Right lobe of liver (tissue), 6 donors: Measurements from ENCODE around the gene SEMA7A. TPM values are rescaled to one million over a fixed set of nuclear protein-coding genes. Genes with fewer than 3 reads are reported as not detected.

Source experiments
- ATAC-seq, 4 donors: fragments of 200-7000 bp; cut with Tn5 transposase; one replicate each; pipeline ENCODE4 v1.9.1; 2020; ENCODE audit warnings: mild to moderate bottlenecking in 4 of 4, moderate library complexity in 4 of 4
- DNase-seq, 3 donors: peaks; one replicate each; pipeline ENCODE4 v3.0.0-alpha.2; 2020
- H3K27ac ChIP-seq, 3 donors: fragments of 200-600 bp; one replicate each; pipeline ENCODE4 v1.8.0; 2022
- H3K27me3 ChIP-seq, 2 donors: fragments of 200-600 bp; one replicate each; pipeline ENCODE4 v1.8.0; 2022
- H3K36me3 ChIP-seq, 4 donors: fragments of 200-600 bp; sonication (generic) in 1 of 4; one replicate each; pipeline versions ENCODE4 v1.5.1 to v1.8.0; 2017 to 2022; ENCODE audit warnings: control low read depth in 1 of 4
- H3K4me1 ChIP-seq, 4 donors: fragments of 200-600 bp; sonication (generic) in 1 of 4; one replicate each; pipeline versions ENCODE4 v1.5.1 to v1.8.0; 2017 to 2022; ENCODE audit warnings: control low read depth in 1 of 4
- H3K4me3 ChIP-seq, 3 donors: fragments of 200-600 bp; one replicate each; pipeline ENCODE4 v1.8.0; 2022
- H3K9me3 ChIP-seq, 4 donors: fragments of 200-600 bp; sonication (generic) in 1 of 4; one replicate each; pipeline versions ENCODE4 v1.5.1 to v1.8.0; 2017 to 2022; ENCODE audit warnings: control low read depth in 1 of 4
- POLR2A ChIP-seq: fragments of 450-650 bp; IDR thresholded peaks from one replicate; pipeline ENCODE4 v1.6.1; 2017; ENCODE audit warnings: antibody characterized with exemption, mild to moderate bottlenecking
- WGBS: methylation state at CpG from one replicate; pipeline ENCODE4 v1.1.6; 2018; ENCODE audit warnings: low coverage, low lambda C conversion rate; ENCODE audit not compliant: insufficient coverage; ENCODE audit errors: missing lambda C conversion rate; 5-methylcytosine and 5-hydroxymethylcytosine counted together
- intact Hi-C, 2 donors: fragments of 100-400 bp; cut with DNase I; formaldehyde crosslinking; loops; one replicate each; pipeline versions ENCODE4 v1.11.2 to v1.14.1; 2022
- total RNA-seq, 6 experiments: library from RNA; depleted of rRNA in 2 of 6; stranded (reverse); fragments of >200 nt in 2 of 6; fragmentation: NEBNext Ultra II Directional in 3 of 6; extraction: Animal tissue kit (Norgen Biotek cat#: 25700) in 3 of 6; gene quantifications; one replicate each; pipeline versions ENCODE4 v1.1.0 to v1.2.4, GENCODE V29; 2016 to 2023
- TF ChIP-seq, protein P1 (sequence below), 4 donors: fragments of 200-600 bp in 3 of 4; fragments of 450-650 bp in 1 of 4; IDR thresholded peaks; one replicate each; pipeline versions ENCODE4 v1.5.1 to v1.8.0; 2016 to 2022; ENCODE audit warnings: antibody characterized with exemption in 4 of 4, mild to moderate bottlenecking in 2 of 4
- donor health status: DM: no; HTN: yes; CAD: no.
- donor health status: DM: no; HTN: no; CAD: no.
- donor health status: DM: no; HTN: no; CAD: no.
- donor health status: DM: no; HTN: yes; CAD: no.
- donor health status: DM: no; HTN: yes; CAD: no.

The SEMA7A gene
- total RNA-seq, 6 experiments from 2014 or later = 0.42 to 2.4 (median 1.1) TPM

DNA sequence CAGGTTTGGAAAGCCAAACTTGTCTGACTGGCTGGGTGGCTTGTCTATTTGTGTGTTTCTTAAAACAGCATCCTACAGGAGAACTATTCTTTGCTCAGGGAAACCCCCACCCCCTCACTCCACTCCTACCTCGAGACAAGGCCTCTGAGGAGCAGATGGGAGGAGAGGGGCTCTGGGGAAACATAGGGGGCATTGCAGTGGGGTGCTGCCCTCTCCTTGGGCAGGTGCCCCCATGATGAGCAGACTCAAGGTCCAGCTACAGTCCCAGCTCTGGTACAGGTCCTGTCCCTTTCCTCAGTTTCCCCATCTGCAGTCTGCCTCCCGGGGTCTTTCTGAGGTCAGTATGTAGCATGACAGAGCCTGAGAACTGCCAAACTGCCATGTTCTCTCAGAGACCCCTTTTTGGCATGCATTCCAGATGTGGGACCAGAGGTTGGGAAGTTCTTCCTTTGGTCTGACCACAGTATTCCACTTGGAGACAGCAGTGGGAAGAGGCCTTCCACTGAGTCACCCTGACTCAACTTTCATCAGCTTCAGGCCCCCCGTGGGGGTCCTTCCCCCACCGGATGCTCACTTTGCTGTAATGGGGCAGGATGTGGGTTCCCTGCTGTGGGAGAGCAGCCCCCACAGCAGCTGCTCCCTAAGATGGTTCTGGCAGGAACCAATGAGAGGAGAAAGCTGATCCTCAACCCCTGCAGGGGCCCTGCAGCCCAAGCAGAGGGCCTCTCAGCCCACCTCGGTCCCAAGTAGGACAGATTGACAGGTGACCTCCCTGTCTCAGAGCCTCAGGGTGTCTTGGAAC, 34.0 kb downstream of the SEMA7A start:
- TF ChIP-seq POLR2A = no peak
- TF ChIP-seq, protein P1, sequence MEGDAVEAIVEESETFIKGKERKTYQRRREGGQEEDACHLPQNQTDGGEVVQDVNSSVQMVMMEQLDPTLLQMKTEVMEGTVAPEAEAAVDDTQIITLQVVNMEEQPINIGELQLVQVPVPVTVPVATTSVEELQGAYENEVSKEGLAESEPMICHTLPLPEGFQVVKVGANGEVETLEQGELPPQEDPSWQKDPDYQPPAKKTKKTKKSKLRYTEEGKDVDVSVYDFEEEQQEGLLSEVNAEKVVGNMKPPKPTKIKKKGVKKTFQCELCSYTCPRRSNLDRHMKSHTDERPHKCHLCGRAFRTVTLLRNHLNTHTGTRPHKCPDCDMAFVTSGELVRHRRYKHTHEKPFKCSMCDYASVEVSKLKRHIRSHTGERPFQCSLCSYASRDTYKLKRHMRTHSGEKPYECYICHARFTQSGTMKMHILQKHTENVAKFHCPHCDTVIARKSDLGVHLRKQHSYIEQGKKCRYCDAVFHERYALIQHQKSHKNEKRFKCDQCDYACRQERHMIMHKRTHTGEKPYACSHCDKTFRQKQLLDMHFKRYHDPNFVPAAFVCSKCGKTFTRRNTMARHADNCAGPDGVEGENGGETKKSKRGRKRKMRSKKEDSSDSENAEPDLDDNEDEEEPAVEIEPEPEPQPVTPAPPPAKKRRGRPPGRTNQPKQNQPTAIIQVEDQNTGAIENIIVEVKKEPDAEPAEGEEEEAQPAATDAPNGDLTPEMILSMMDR (IDR thresholded peaks at IDR 0.05) = no peak
- Histone ChIP-seq H3K4me3 (no peak overlapping the region), H3K36me3 (no peaks in the 10 kb centered on the region), H3K4me1 (no peaks in the 10 kb centered on the region), H3K9me3 (no peaks in the 10 kb centered on the region), H3K27me3 (no peaks in the 10 kb centered on the region), H3K27ac (no peak overlapping the region)
- DNase-seq (no peak), ATAC-seq (no peak)
- intact Hi-C loops = no loop called here
- 6% methylated on average over 2 of the region's 5 CpGs for WGBS

DNA sequence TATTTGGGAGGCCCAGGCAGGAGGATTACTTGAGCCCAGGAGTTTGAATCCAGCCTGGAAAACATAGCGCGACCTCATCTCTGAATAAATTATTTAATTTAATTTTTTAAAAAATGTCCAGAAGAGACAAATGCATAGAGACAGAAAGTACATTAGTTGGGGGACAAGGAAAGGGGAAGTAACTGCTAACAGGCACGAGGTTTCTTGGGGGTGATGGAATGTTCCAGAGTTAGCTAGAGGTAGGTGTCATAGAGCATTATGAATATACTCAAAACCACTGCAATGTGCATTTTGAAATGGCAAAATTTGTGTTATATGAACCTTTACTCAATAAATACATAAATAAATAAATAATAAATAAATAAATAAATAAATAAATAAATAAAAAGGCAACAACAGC, 34.7 kb downstream of the SEMA7A start:
- H3K27ac ChIP-seq = no peak overlapping the region
- no peak for ATAC-seq
- TF ChIP-seq POLR2A = no peak
- TF ChIP-seq, protein P1 (IDR thresholded peaks at IDR 0.05) = no peak
- DNase-seq = no peak
- no peaks in the 10 kb centered on the region for H3K4me1 ChIP-seq
- no peaks in the 10 kb centered on the region for H3K36me3 ChIP-seq
- H3K4me3 ChIP-seq = no peak overlapping the region
- H3K9me3 ChIP-seq = no peaks in the 10 kb centered on the region
- H3K27me3 ChIP-seq = no peaks in the 10 kb centered on the region
- WGBS = 81% methylated on average over 3 of the region's 3 CpGs
- intact Hi-C loops = no loop called here

DNA sequence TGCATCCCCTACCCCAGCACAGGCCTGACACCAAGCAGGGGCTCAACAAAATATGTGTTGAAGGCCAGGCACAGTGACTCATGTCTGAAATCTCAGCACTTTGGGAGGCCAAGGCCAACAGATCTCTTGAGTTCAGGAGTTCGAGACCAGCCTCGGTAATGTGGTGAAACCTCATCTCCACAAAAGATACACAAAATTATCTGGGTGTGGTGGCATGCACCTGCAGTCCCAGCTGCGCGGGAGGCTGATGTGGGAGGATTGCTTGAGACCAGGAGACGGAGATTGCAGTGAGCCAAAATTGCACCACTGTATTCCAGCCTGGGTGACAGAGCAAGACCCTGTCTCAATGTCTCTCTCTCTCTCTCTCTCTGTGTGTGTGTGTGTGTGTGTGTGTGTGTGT, 35.6 kb downstream of the SEMA7A start:
- ATAC-seq = no peak
- DNase-seq = no peak
- Histone ChIP-seq H3K9me3 (no peaks in the 10 kb centered on the region), H3K27me3 (no peaks in the 10 kb centered on the region), H3K36me3 (no peaks in the 10 kb centered on the region), H3K27ac (no peak overlapping the region), H3K4me3 (no peak overlapping the region), H3K4me1 (no peaks in the 10 kb centered on the region)
- TF ChIP-seq POLR2A = no peak
- TF ChIP-seq, protein P1 (IDR thresholded peaks at IDR 0.05) = no peak
- 92% methylated on average over 3 of the region's 5 CpGs for WGBS
- intact Hi-C loops = no loop called here

- H3K9me3 ChIP-seq = no peaks in the 10 kb centered on the region
- no peak for DNase-seq
- H3K36me3 ChIP-seq = no peaks in the 10 kb centered on the region
- H3K27me3 ChIP-seq = no peaks in the 10 kb centered on the region
- peak in 2 of 4 donors; percentile 11 to 12 for ATAC-seq
- intact Hi-C loops = no loop called here
- H3K4me1 ChIP-seq = no peaks in the 10 kb centered on the region
- TF ChIP-seq, protein P1 (IDR thresholded peaks at IDR 0.05) = no peak
- no peak for TF ChIP-seq POLR2A
- H3K4me3 ChIP-seq = no peak overlapping the region
- 80% methylated on average over 1 of the region's 6 CpGs for WGBS
- no peak overlapping the region for H3K27ac ChIP-seq
These were observed 36.3 kb downstream of the SEMA7A start for GRCh38 chr15:74397239-74398068.
